RWPE2 (cell line): ENCODE measurements around the gene IDH3G.

Source experiments
- ATAC-seq: fragments of 200-7000 bp; cut with Tn5 transposase; 3 replicates; pipeline ENCODE4 v1.9.1; 2021; ENCODE audit warnings: low read depth
- DNase-seq: peaks from one replicate; pipeline ENCODE4 v3.0.0-alpha.2; 2020; ENCODE audit warnings: low spot score
- H3K27ac ChIP-seq: fragments of 450-650 bp; 2 replicates; pipeline ENCODE4 v1.5.1; 2017; ENCODE audit warnings: mild to moderate bottlenecking; ENCODE audit not compliant: poor library complexity, severe bottlenecking
- H3K27me3 ChIP-seq: fragments of 250-450 bp; sonication (Bioruptor Pico); 2 replicates; pipeline ENCODE4 v1.5.1; 2021; ENCODE audit warnings: mild to moderate bottlenecking, moderate library complexity; ENCODE audit not compliant: insufficient read depth, poor library complexity, severe bottlenecking
- H3K36me3 ChIP-seq: fragments of 250-450 bp; sonication (Bioruptor Pico); 2 replicates; pipeline ENCODE4 v1.5.1; 2020; ENCODE audit warnings: low read depth, mild to moderate bottlenecking, moderate library complexity
- H3K4me1 ChIP-seq: fragments of 250-450 bp; sonication (Bioruptor Pico); 2 replicates; pipeline ENCODE4 v1.5.1; 2021; ENCODE audit warnings: mild to moderate bottlenecking, moderate library complexity; ENCODE audit not compliant: insufficient read depth, poor library complexity, severe bottlenecking
- H3K4me3 ChIP-seq: fragments of 250-450 bp; sonication (Bioruptor Pico); 2 replicates; pipeline ENCODE4 v1.5.1; 2021; ENCODE audit warnings: mild to moderate bottlenecking, moderate library complexity; ENCODE audit not compliant: severe bottlenecking
- H3K9me3 ChIP-seq: fragments of 250-450 bp; sonication (Bioruptor Pico); 2 replicates; pipeline ENCODE4 v1.5.1; 2021; ENCODE audit warnings: mild to moderate bottlenecking, moderate library complexity; ENCODE audit not compliant: severe bottlenecking
- CTCF ChIP-seq: fragments of 450-650 bp; IDR thresholded peaks from one replicate; pipeline ENCODE4 v1.5.1; 2017; ENCODE audit warnings: mild to moderate bottlenecking, moderate library complexity; ENCODE audit not compliant: poor library complexity, severe bottlenecking

Gene IDH3G

GRCh38 chrX:153800177-153800722 is 6.1 kb upstream of the IDH3G start:
- Histone ChIP-seq H3K36me3 (no peaks in the 10 kb centered on the region), H3K4me3 (no peak overlapping the region), H3K4me1 (no peaks in the 10 kb centered on the region), H3K9me3 (no peaks in the 10 kb centered on the region), H3K27ac (no peak overlapping the region), H3K27me3 (no peaks in the 10 kb centered on the region)
- no peak for TF ChIP-seq CTCF
- no peak for DNase-seq
- ATAC-seq = no peak; the same call in 2 of the 3 replicates

GRCh38 chrX:153799326-153799725 is 5.2 kb upstream of the IDH3G start:
- Histone ChIP-seq H3K27me3 (no peaks in the 10 kb centered on the region), H3K4me3 (no peak overlapping the region), H3K4me1 (no peaks in the 10 kb centered on the region), H3K36me3 (no peaks in the 10 kb centered on the region), H3K9me3 (no peaks in the 10 kb centered on the region), H3K27ac (no peak overlapping the region)
- TF ChIP-seq CTCF = no peak
- ATAC-seq (no peak), DNase-seq (no peak)

GRCh38 chrX:153797415-153798015 is 3.3 kb upstream of the IDH3G start:
- Histone ChIP-seq H3K27ac (no peak overlapping the region), H3K27me3 (no peaks in the 10 kb centered on the region), H3K9me3 (no peaks in the 10 kb centered on the region), H3K36me3 (no peaks in the 10 kb centered on the region), H3K4me1 (no peaks in the 10 kb centered on the region), H3K4me3 (no peak overlapping the region)
- TF ChIP-seq CTCF = no peak
- DNase-seq (no peak), ATAC-seq (no peak)

GRCh38 chrX:153794897-153795816 is 982 bp upstream of the IDH3G start:
- Histone ChIP-seq H3K9me3 (no peaks in the 10 kb centered on the region), H3K4me1 (no peaks in the 10 kb centered on the region), H3K36me3 (no peaks in the 10 kb centered on the region), H3K27ac (peak overlapping the region; percentile 48), H3K27me3 (no peaks in the 10 kb centered on the region), H3K4me3 (peak overlapping the region; percentile 98)
- ATAC-seq (peak; percentile 9; the same call in 1 of the 3 replicates), DNase-seq (no peak)
- no peak for TF ChIP-seq CTCF
